IPS-20b (cell line): ENCODE data around the gene BPIFB1.
A peak's percentile ranks its signal among the peaks of the same experiment; 100 is the strongest.

Experiments used
- H3K27ac ChIP-seq: one replicate; pipeline ENCODE4 v1.5.1; 2013; ENCODE audit warnings: low read length
- H3K27me3 ChIP-seq: 2 replicates; pipeline ENCODE4 v1.6.1; 2013; ENCODE audit warnings: mild to moderate bottlenecking, low read length, inconsistent platforms; ENCODE audit not compliant: insufficient read depth
- H3K36me3 ChIP-seq: 2 replicates; pipeline ENCODE4 v1.6.1; 2013; ENCODE audit warnings: low read depth, mild to moderate bottlenecking, inconsistent platforms, low read length, moderate library complexity; ENCODE audit not compliant: insufficient read depth
- H3K4me1 ChIP-seq: 2 replicates; pipeline ENCODE4 v1.6.1; 2013; ENCODE audit warnings: mild to moderate bottlenecking, control low read depth, inconsistent platforms, low read length, moderate library complexity; ENCODE audit not compliant: insufficient read depth
- H3K4me3 ChIP-seq: 2 replicates; pipeline ENCODE4 v1.5.1; 2013; ENCODE audit warnings: mild to moderate bottlenecking, low read length, inconsistent platforms
- H3K9ac ChIP-seq: 2 replicates; pipeline ENCODE4 v1.6.1; 2013; ENCODE audit warnings: low read depth, mild to moderate bottlenecking, inconsistent platforms, low read length, moderate library complexity
- H3K9me3 ChIP-seq: 2 replicates; pipeline ENCODE4 v1.6.1; 2013; ENCODE audit warnings: mild to moderate bottlenecking, low read depth, low read length, inconsistent platforms; ENCODE audit not compliant: insufficient read depth

The BPIFB1 gene

DNA sequence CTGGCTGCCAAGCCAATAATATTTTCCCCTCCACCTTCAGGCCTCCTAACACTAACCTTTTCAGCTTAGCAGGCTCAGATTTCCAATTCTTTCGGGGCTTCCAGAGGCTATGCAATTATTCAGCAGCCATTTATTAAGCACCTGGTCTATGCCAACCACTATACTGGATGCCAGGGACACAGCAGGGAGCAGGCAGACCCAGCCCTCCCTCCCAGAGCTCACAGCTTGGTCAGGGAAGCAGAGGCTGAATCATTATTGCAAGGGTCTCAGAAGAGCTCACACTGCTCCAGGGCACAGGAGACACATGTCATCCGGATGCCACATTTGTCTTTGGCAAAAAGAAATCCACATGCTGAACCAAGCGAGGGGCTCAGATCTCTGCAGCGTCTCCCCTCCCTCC, 1.3 kb downstream of the BPIFB1 start:
- H3K27ac ChIP-seq, result no peak overlapping the region
- no peaks in the 10 kb centered on the region for H3K4me1 ChIP-seq
- H3K9ac ChIP-seq, result no peak overlapping the region
- H3K9me3 ChIP-seq, result no peaks in the 10 kb centered on the region
- no peaks in the 10 kb centered on the region for H3K36me3 ChIP-seq
- no peak overlapping the region for H3K4me3 ChIP-seq
- H3K27me3 ChIP-seq, result no peaks in the 10 kb centered on the region; the same call in 1 of the 2 replicates

DNA sequence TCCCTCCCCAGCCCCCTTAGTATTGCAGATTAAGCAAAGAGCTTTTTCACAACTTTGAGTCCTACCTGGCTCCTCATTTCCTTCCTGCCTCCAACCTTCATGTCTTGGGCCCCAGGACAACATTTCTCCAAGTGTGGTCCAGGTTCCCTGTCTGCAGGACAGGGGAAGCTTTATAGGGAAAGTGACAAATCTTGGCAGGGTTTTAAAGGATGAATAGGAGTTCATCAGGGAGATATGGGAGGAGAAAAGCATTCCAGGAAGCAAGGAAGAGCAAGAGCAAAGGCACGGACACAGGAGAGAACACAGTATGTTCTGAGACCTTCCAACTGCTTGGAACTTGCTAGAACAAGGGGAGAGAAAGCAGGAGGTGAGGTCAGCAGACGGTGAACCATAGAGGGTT, 1.9 kb downstream of the BPIFB1 start:
- Histone ChIP-seq H3K27me3 (no peaks in the 10 kb centered on the region; the same call in 1 of the 2 replicates), H3K27ac (no peak overlapping the region), H3K4me1 (no peaks in the 10 kb centered on the region), H3K9me3 (no peaks in the 10 kb centered on the region), H3K36me3 (no peaks in the 10 kb centered on the region), H3K9ac (no peak overlapping the region), H3K4me3 (no peak overlapping the region)

DNA sequence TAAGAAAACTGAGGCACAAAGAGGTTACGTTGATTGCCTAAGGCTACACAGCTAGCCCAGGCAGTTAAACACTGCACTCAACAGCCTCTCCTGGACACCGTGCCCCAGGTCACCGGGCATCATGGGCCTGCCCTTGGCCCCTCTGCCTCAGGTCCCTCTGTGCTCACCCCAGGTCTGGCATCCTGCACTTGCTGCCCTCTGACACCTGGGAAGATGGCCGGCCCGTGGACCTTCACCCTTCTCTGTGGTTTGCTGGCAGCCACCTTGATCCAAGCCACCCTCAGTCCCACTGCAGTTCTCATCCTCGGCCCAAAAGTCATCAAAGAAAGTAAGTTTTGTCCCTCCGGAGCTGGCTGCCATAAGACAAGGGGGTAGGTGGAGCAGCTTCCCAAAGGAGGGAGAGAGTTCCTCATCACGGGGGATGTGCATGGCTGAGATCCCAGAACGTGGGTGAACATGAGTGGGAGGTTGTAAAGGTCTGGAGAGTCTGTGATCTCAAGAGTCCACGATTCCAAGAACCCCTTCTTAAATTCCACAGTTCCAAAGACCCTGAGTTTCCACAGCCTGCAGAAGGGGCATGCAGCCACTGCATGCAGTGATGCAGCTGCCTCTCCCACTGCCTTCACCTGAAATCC, 3.0 kb downstream of the BPIFB1 start:
- Histone ChIP-seq H3K9ac (no peak overlapping the region), H3K27me3 (no peaks in the 10 kb centered on the region; the same call in 1 of the 2 replicates), H3K36me3 (no peaks in the 10 kb centered on the region), H3K9me3 (no peaks in the 10 kb centered on the region), H3K27ac (no peak overlapping the region), H3K4me3 (no peak overlapping the region), H3K4me1 (no peaks in the 10 kb centered on the region)

DNA sequence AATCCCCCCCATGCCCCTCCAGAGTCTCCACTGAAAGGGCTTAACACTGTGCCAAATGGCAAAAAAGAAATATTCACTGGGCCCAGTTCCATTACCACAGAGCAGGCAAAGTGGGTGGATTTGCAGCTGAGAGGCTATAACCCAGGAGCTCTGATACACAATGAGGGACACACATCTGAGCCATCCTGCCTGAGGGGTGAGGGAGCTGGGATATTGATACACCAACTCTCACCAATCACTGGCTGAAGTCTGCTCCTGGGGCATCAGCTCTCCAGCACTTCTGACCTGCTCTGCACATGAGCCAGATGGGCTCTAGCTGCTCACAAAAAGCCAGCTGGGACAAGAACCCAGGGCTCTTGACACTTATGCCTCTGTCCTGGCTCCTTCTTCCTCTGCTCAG, 4.9 kb downstream of the BPIFB1 start:
- Histone ChIP-seq H3K4me3 (no peak overlapping the region), H3K4me1 (no peaks in the 10 kb centered on the region), H3K36me3 (no peaks in the 10 kb centered on the region), H3K27ac (no peak overlapping the region), H3K27me3 (no peaks in the 10 kb centered on the region; the same call in 1 of the 2 replicates), H3K9me3 (no peaks in the 10 kb centered on the region), H3K9ac (no peak overlapping the region)

DNA sequence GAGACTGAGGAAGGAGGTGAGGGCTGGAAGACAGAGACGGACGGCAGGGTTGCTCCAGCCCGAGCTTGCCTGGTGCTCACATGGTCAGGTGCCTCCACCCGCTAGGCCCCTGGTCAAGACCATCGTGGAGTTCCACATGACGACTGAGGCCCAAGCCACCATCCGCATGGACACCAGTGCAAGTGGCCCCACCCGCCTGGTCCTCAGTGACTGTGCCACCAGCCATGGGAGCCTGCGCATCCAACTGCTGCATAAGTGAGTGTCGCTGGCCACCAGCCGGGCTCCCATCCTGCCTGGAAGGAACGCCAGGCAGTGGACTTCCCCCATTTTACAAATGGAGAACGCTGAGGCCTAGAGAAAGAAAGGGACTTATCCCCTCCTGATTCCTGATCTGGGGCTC, 7.8 kb downstream of the BPIFB1 start:
- Histone ChIP-seq H3K36me3 (no peaks in the 10 kb centered on the region), H3K27me3 (no peaks in the 10 kb centered on the region; the same call in 1 of the 2 replicates), H3K27ac (no peak overlapping the region)

DNA sequence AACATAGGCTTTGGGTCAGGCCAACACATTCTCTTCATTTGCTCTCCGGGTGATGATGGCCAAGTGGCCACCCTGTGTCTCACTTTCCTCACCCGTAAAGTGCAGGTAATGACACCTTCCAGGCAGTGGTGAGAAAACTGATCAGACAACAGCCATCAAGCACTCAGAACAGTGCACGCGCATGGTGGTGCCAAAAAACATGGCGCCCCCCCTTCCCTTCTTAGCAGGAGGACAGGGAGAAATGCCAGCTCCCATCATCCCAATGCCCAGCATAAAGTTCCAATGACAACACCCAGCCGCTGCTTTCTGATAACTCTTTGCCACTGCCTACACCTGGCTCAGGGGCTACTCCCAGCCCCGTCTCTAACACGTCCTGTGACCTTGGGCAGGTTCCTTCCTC, 8.4 kb downstream of the BPIFB1 start:
- no peak overlapping the region for H3K9ac ChIP-seq
- H3K27me3 ChIP-seq, result no peaks in the 10 kb centered on the region; the same call in 1 of the 2 replicates
- no peak overlapping the region for H3K27ac ChIP-seq
- no peaks in the 10 kb centered on the region for H3K4me1 ChIP-seq
- no peak overlapping the region for H3K4me3 ChIP-seq
- H3K9me3 ChIP-seq, result no peaks in the 10 kb centered on the region
- no peaks in the 10 kb centered on the region for H3K36me3 ChIP-seq

More for the DNA sequence above, 7.8 kb downstream of the BPIFB1 start:
- H3K4me1 ChIP-seq, result no peaks in the 10 kb centered on the region
- no peaks in the 10 kb centered on the region for H3K9me3 ChIP-seq
- H3K9ac ChIP-seq, result no peak overlapping the region
- H3K4me3 ChIP-seq, result no peak overlapping the region

DNA sequence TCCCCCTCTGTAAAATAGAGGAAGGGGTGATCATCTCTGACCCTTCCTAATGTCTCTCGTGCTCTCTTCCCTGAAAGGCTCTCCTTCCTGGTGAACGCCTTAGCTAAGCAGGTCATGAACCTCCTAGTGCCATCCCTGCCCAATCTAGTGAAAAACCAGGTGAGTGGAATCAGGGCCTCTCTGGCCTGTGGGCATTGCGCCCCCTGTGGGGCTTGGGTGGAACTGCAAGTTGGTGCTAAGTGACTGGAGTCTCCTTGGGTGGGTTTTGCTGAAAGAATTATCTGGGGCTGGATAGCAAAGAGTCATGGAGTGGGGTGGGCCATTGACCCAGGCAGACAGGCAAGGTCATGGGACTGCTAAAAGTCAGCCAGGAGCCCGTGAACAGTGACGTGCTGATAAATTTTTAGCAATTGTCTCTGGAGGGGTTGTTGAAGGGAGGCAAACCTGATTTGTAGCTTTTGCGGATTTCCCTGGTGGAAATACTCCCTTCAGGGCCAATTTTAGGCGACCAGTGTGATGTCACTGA, 8.9 kb downstream of the BPIFB1 start:
- Histone ChIP-seq H3K9me3 (no peaks in the 10 kb centered on the region), H3K36me3 (no peaks in the 10 kb centered on the region), H3K27ac (no peak overlapping the region), H3K4me3 (no peak overlapping the region), H3K9ac (no peak overlapping the region), H3K27me3 (peaks cover 2% of the 10 kb centered on the region; the same call in 1 of the 2 replicates), H3K4me1 (no peaks in the 10 kb centered on the region)

DNA sequence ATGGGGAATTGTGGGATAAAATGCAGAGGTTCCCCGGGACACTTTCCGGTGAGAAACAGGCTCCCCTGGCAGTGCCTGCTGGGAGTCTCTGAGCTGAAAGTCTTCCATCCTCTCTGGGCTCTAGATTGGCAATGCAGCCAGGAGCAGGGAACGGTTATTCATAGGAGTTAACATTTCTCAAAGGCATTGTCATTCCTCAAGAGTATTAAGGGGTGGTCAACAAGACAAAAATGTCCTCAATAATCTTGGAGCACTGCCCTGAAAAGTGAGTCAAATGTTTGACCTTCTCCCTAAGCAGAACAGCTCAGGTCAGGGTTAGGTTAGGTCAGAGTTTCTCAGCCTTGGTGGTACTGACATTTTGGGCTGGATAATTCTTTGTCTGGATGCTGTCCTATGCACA, 13.2 kb downstream of the BPIFB1 start:
- H3K36me3 ChIP-seq, result no peaks in the 10 kb centered on the region
- no peaks in the 10 kb centered on the region for H3K9me3 ChIP-seq
- no peak overlapping the region for H3K9ac ChIP-seq
- peaks cover 22% of the 10 kb centered on the region for H3K27me3 ChIP-seq
- H3K4me3 ChIP-seq, result no peak overlapping the region
- no peaks in the 10 kb centered on the region for H3K4me1 ChIP-seq
- H3K27ac ChIP-seq, result no peak overlapping the region

DNA sequence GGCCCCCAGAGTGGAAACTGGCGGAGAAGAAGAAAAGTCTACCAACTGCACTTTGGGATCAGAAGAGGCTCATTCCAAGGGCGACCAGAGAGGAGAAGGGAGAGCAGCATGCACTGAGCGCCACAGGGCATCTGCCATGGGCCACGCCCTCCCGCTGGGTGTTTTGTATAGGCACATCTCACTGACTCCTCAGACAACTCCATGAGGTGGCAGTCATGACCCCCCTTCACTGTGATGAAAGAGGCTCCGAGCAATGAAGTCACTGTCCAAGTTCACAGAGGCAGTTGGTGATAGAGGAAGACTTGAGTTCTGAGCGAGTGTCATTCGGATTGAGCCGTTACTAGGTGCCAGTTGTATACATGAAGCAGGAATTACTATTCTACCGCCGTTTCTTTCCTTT, 15.4 kb downstream of the BPIFB1 start:
- peaks cover 22% of the 10 kb centered on the region for H3K27me3 ChIP-seq
- no peaks in the 10 kb centered on the region for H3K4me1 ChIP-seq
- H3K36me3 ChIP-seq, result no peaks in the 10 kb centered on the region
- no peaks in the 10 kb centered on the region for H3K9me3 ChIP-seq
- no peak overlapping the region for H3K9ac ChIP-seq
- H3K27ac ChIP-seq, result no peak overlapping the region
- H3K4me3 ChIP-seq, result no peak overlapping the region

DNA sequence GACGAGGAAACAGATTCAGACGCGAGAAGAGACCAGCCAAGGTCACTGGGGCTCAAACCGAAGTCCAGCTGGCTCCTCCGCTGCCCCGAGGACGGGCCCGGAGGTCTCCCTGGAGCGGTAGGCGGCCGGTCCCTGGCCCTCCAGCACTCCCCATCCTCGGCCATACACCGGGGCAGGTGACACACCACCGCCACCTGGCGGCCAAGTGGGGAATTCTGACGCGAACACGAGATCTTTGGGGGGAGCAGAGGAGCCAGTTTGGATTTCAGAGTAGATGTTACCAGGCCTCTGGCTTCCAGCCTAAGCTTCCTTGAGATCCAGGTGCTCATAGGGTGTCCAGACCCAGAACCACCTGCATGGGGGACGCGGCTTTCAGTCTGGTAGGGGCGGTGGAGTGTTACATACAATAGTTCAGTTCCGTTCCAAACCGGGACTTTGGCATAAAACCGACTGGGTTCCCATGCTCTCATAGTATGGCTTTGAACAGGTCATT, 16.1 kb downstream of the BPIFB1 start:
- H3K4me3 ChIP-seq, result peak overlapping the region; percentile 20; the same call in 1 of the 2 replicates

DNA sequence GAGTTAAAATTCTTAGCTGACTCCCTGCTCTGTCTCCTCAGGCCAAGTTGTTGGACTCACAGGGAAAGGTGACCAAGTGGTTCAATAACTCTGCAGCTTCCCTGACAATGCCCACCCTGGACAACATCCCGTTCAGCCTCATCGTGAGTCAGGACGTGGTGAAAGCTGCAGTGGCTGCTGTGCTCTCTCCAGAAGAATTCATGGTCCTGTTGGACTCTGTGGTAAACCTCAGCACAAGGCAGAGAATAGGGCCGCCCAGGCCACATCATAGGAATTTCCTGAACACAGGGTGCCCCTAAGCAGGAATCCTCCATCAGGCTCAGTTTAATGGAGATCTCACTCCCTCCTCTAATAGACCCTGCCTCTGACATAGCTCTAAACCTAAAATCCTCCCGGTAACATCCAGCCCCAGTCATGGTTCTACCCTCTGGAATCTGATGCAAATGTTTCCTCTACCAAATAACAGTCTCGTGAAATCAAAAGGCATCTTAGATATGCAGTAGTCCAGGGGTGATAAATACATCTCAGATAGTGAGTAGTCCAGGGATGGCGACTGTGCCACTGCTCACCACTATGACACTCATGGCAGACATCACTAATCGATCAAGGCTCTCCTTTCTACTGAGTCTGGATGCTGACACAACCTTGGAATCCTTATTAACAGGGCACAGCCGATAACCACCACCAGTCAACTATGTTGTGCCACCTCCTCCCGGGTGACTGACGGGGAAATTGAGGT, 18.3 kb downstream of the BPIFB1 start:
- H3K4me1 ChIP-seq, result no peaks in the 10 kb centered on the region
- H3K4me3 ChIP-seq, result no peak overlapping the region
- no peaks in the 10 kb centered on the region for H3K36me3 ChIP-seq
- no peak overlapping the region for H3K9ac ChIP-seq
- H3K27me3 ChIP-seq, result peaks cover 22% of the 10 kb centered on the region
- H3K27ac ChIP-seq, result no peak overlapping the region
- no peaks in the 10 kb centered on the region for H3K9me3 ChIP-seq

More for the DNA sequence above, 16.1 kb downstream of the BPIFB1 start:
- Histone ChIP-seq H3K36me3 (no peaks in the 10 kb centered on the region), H3K27me3 (peaks cover 22% of the 10 kb centered on the region), H3K4me1 (no peaks in the 10 kb centered on the region), H3K27ac (no peak overlapping the region), H3K9ac (no peak overlapping the region), H3K9me3 (no peaks in the 10 kb centered on the region)

DNA sequence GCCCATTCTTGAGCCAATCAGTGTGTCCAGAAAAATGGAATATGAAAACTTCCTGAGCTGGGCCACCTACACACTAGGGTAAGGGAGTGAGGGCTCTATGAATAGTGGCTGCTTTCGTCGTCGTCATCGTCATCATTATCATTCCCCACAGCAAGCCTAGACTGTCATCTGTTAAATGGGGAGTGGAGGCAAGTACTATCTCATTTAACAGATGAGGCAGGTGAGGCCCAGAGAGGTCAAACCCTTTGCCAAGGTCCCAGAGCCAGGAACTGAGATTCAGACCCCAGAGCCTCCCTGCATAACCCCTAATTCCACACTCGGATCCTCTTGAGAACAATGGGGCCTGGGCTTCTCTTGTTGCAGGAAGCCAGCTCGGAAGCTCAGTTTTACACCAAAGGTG, 20.6 kb downstream of the BPIFB1 start:
- H3K4me1 ChIP-seq, result no peaks in the 10 kb centered on the region
- no peak overlapping the region for H3K9ac ChIP-seq
- peaks cover 4% of the 10 kb centered on the region; the same call in 1 of the 2 replicates for H3K27me3 ChIP-seq
- H3K36me3 ChIP-seq, result no peaks in the 10 kb centered on the region
- no peaks in the 10 kb centered on the region for H3K9me3 ChIP-seq
- no peak overlapping the region for H3K4me3 ChIP-seq
- no peak overlapping the region for H3K27ac ChIP-seq
